ENCODE data around the gene P4HA2.

- no peak for TF ChIP-seq ZNF77 (CRISPR knock-in tag; IDR thresholded peaks at IDR 0.05)
- no peak for TF ChIP-seq ZBTB11 (CRISPR knock-in tag; IDR thresholded peaks at IDR 0.05)
Measured at GRCh38 chr5:132259069-132259851, 31.6 kb upstream of the P4HA2 start.

Measured in K562 (cell line).